ENCODE measurements around the gene NTN3.

NTN3 gene

GRCh38 chr16:2438121-2438520, 33.0 kb upstream of the NTN3 start:
- TF ChIP-seq YY1 (IDR thresholded peaks at IDR 0.05; ENCODE audit: low read depth) (no peak), USF1 (IDR thresholded peaks at IDR 0.05) (no peak)
- TF ChIP-seq, protein P1, sequence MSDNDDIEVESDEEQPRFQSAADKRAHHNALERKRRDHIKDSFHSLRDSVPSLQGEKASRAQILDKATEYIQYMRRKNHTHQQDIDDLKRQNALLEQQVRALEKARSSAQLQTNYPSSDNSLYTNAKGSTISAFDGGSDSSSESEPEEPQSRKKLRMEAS (IDR thresholded peaks at IDR 0.05) = no peak

DNA sequence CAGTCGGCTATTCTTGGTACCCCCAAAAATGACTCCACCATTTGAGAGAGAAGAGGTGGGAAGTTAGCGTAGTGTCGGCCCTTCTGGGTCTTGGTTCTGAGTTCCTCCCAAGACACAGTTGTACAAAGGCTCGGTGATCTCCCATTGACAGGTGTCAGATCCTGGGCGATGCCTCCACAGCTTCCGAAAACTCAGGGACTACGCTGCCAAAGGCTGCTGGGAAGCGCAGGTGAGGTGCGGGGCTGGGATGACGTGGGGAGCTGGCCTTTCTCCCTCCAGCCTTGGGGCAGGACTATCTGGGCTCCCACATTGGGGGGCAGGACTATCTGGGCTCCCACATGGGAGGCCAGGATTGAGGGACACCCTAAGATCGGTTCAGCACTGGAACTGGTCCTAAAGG, 31.5 kb upstream of the NTN3 start:
- TF ChIP-seq USF1 (IDR thresholded peaks at IDR 0.05) (no peak), ZBTB7A (IDR thresholded peaks at IDR 0.05; ENCODE audit: low read depth) (no peak), EGR1 (IDR thresholded peaks at IDR 0.05) (no peak), TCF12 (IDR thresholded peaks at IDR 0.05; ENCODE audit: low read depth) (no peak)
- TF ChIP-seq, protein P2, sequence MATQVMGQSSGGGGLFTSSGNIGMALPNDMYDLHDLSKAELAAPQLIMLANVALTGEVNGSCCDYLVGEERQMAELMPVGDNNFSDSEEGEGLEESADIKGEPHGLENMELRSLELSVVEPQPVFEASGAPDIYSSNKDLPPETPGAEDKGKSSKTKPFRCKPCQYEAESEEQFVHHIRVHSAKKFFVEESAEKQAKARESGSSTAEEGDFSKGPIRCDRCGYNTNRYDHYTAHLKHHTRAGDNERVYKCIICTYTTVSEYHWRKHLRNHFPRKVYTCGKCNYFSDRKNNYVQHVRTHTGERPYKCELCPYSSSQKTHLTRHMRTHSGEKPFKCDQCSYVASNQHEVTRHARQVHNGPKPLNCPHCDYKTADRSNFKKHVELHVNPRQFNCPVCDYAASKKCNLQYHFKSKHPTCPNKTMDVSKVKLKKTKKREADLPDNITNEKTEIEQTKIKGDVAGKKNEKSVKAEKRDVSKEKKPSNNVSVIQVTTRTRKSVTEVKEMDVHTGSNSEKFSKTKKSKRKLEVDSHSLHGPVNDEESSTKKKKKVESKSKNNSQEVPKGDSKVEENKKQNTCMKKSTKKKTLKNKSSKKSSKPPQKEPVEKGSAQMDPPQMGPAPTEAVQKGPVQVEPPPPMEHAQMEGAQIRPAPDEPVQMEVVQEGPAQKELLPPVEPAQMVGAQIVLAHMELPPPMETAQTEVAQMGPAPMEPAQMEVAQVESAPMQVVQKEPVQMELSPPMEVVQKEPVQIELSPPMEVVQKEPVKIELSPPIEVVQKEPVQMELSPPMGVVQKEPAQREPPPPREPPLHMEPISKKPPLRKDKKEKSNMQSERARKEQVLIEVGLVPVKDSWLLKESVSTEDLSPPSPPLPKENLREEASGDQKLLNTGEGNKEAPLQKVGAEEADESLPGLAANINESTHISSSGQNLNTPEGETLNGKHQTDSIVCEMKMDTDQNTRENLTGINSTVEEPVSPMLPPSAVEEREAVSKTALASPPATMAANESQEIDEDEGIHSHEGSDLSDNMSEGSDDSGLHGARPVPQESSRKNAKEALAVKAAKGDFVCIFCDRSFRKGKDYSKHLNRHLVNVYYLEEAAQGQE (IDR thresholded peaks at IDR 0.05; ENCODE audit: low read depth) = no peak

DNA sequence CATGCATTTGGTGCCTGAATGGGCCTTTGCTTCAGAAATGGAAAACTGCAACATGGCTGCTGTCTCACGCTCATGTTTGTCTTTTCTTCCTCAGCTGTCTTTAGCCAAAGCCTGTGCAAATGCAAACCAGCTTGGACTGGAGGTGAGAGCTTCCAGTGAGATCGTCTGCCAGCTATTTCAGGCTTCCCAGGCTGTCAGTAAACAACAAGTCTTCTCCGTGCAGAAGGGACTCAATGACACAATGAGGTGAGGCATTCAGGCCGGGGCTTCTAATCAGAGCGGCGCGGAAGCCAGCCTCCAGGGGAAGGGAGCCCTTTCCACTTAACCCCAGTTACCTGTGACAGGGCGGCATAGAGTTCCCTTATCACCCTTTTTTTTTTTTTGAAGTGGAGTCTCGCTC, 27.5 kb upstream of the NTN3 start:
- TF ChIP-seq YY1 (IDR thresholded peaks at IDR 0.05; ENCODE audit: low read depth) (no peak), EGR1 (IDR thresholded peaks at IDR 0.05) (no peak), ZBTB7A (IDR thresholded peaks at IDR 0.05; ENCODE audit: low read depth) (no peak), USF1 (IDR thresholded peaks at IDR 0.05) (no peak), CEBPB (IDR thresholded peaks at IDR 0.05) (no peak), NFIC (IDR thresholded peaks at IDR 0.05) (no peak), RAD21 (IDR thresholded peaks at IDR 0.05; ENCODE audit: low read depth) (no peak), FOXM1 (IDR thresholded peaks at IDR 0.05; ENCODE audit: borderline replicate concordance, low read depth) (no peak), CREB1 (IDR thresholded peaks at IDR 0.05; ENCODE audit: low read depth) (no peak), EP300 (IDR thresholded peaks at IDR 0.05; ENCODE audit: borderline replicate concordance) (no peak), TAF1 (IDR thresholded peaks at IDR 0.05; ENCODE audit: low read depth) (no peak), TCF12 (IDR thresholded peaks at IDR 0.05; ENCODE audit: low read depth) (no peak)
- TF ChIP-seq, protein P1 (IDR thresholded peaks at IDR 0.05) = no peak
- TF ChIP-seq, protein P2 (IDR thresholded peaks at IDR 0.05; ENCODE audit: low read depth) = no peak

DNA sequence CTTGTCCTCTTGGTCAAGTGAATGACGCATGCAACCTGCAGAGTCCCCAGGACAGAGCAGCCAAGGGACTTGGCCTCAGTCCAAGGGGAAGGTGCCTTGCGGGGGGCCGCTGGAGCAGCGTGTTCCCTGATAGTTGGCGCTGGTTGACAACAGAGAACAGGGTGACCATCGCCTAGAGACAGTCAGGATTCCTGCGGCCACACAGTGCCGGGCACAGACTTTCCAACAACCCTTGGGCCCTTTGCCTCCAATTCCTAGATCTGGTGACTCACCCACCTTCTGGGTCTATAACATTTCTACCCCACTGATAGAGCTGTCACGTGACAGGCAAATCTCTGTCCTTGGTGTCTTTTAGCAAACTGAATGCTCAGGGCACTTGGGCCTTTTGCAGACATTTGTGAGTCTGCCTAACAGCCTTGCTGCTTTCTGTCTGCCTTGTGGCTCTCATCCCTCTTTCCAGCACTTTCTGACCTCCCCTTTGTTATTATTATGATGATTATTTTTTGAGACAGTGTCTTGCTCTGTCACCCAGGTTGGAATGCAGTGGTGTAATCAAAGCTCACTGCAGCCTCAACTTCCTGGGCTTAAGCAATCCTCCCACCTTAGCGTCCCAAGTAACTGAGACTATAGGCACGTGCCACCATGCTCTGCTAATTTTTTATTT, 23.0 kb upstream of the NTN3 start:
- TF ChIP-seq EGR1 (IDR thresholded peaks at IDR 0.05) = no peak
- TF ChIP-seq NFIC (IDR thresholded peaks at IDR 0.05) = no peak
- no peak for TF ChIP-seq TEAD4 (IDR thresholded peaks at IDR 0.05)
- TF ChIP-seq, protein P2 (IDR thresholded peaks at IDR 0.05; ENCODE audit: low read depth) = no peak
- no peak for TF ChIP-seq TCF12 (IDR thresholded peaks at IDR 0.05; ENCODE audit: low read depth)
- TF ChIP-seq ZBTB7A (IDR thresholded peaks at IDR 0.05; ENCODE audit: low read depth) = no peak
- TF ChIP-seq, protein P1 (IDR thresholded peaks at IDR 0.05) = no peak
- no peak for TF ChIP-seq EP300 (IDR thresholded peaks at IDR 0.05; ENCODE audit: borderline replicate concordance)
- no peak for TF ChIP-seq CEBPB (IDR thresholded peaks at IDR 0.05)
- TF ChIP-seq RAD21 (IDR thresholded peaks at IDR 0.05; ENCODE audit: low read depth) = no peak
